GM18508 (cell line): ENCODE results near the gene LAX1.
"Not testable (repeated sequence)": the region's sequence is repeated elsewhere in the genome, so short reads cannot be mapped to it uniquely, and the experiment has no call there.

Source experiments
- ATAC-seq: cut with Tn5 transposase; IDR thresholded peaks from one replicate; pipeline ENCODE4 v1.9.1; 2021; ENCODE audit warnings: moderate number of reproducible peaks; ENCODE audit not compliant: insufficient read depth, unreplicated experiment

Gene LAX1

DNA sequence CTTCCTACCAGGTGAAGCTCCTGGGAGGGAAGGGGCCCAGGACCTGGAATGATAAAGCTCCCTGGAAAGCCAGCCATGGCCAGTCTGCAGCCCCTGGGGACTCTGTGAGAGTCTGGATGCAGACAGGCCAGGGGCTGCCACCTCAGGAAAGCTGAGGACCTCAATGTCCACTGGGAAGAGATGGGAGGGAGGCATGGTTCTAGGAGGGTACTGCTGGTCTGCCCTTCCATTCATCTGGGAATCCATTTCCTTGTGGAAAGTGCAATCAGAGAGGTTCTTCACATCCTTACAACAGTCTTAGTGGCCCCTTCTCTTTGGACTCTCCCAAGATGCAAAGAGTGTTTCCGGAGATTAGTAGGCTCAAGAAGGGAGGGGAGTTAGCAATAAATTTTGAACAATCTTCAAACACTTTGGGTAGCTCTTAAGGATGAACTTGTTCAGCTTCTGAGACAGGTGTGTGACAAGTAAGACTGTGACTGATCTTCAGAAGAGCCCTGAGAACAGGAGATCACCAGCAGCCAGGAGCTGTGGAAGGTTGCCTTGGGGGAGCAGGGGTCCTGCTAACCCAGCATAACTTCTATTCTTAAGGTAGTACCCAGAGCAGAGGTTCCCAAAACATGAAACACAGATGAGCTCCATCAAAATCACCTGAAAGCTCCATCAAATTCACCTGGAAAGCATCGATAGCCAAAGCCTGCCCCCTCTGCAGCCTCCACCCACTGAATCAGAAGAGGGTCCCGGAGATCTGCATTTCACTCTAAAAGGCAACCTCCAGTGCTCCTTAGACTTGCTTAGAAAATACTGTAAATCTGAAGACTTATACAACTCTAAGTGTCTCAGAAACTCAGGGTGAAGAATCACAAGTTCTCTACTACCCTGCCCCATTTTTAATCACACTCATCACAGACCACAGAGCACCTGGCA, 616 bp upstream of the LAX1 start:
- ATAC-seq = no peak

DNA sequence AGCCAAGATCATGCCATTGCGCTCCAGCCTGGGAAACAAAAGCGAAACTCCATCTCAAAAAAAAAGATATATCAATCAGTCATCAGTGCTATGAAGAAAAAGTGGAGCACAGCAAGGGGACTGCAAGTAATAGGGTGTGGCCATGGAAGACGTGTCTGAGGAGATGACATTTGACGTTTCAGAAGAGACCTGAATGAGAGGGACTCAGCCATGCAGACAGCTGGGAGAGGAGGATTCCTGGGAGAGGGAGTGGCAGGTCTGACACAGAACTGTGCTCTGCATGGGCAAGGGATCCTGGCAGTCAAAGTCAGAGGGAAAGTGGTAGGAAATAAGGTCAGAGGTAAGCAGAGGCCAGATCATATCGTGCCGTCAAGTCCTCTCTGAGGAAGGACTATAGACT, 3.3 kb downstream of the LAX1 start:
- ATAC-seq = no peak

DNA sequence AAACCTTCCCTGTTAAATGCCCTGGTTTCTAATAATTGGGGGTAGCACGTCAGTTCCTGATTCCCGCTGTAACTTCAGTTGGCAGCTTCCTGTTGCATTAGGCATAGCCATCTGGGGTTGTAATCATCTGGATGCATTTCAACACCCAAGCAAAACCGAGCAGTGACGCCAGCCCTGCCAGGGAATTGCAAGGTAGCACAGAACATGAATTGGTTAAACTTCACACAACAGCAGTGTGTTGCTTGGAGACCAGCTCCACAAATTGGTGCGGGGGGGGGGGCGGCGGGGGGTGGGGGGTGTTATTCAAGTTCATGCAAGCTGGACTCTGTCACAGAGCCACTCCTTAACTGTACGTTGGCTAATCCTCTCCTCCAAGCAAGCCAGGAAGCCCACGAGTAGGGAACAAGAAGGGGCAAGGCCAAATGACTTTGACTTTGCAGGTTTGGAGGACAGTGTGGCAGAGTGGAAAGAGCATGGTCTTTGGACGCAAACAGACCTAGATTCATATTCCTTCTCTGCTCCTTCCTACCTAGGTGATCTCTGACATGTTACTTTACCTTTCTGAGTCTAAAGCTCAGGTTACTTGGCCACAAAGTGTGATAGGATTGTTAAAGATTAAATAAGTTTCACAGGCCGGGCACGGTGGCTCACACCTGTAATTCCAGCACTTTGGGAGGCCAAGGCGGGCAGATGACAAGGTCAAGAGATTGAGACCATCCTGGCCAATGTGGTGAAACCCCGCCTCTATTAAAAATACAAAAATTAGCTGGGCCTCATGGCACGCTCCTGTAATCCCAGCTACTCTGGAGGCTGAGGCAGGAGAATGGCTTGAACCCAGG, 4.7 kb downstream of the LAX1 start:
- no peak for ATAC-seq

DNA sequence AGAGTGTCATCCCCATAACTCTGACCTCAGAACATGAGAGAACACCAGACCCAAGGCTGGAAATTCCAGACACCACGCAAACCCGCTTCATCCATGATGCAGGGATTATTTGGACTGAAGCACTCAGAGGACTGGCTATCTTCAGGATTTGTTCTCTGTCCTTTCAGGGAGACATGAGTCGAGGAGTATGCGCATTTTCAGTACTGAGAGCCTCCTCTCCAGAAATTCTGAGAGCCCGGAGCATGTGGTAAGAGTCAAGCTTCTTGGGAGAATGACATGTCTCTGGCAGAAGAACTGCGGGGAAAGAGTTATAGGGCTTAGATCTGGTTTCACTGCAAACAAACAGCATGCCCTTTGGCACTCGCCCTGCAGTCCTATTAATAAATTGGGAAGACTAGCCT, 6.9 kb downstream of the LAX1 start:
- ATAC-seq = no peak

DNA sequence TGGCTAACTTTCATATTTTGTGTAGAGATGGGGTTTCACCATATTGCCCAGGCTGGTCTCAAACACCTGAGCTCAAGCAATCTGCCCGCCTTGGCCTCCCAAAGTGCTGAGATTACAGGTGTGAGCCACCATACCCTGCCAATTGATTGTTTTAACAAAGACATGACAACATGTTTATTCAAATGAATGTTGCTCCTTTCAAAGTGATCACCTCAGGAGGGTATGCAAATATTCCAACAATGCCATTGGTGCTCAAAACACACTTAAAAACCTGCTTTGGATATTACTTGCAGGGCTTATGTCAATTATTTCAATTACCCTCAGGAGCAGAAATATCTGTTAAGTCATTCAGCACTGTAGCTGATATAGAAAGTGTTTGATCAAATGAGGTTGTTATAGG, 7.9 kb downstream of the LAX1 start:
- ATAC-seq = no peak

DNA sequence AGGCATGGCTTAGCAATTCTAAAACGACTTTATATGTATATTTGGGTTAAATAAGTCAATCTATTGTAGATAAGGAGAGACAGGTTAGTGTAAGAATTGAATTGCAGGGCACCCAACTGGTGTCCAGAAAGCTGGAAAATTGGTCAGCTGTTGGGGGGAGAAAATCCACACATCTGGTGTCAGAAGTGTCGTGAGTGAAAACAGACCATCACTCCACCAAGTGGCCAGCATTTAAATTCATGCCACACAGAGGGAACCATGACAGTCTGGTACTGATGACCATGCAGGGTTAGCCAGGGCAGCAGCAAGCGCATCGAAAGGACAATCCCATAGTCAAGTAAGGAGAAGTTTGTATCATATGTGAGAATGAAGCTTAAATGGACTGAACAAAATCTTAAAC, 11.7 kb downstream of the LAX1 start:
- ATAC-seq = no peak

DNA sequence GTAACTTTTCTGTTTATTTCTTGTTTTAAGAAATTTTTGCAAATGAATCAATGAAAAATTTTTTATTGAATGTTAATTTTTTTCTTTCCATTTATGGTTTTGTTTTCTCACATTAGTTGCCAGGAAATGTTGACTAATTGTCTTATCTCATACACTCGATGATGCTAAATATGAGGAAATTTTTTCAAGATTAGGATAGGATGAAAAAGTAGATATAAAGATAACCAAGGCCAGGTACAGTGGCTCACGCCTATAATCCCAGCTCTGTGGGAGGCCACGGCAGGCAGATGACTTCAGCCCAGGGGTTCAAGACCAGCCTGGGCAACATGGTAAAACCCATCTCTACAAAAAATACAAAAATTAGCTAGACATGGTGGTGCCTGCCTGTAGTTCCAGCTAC, 12.6 kb downstream of the LAX1 start:
- no peak for ATAC-seq

DNA sequence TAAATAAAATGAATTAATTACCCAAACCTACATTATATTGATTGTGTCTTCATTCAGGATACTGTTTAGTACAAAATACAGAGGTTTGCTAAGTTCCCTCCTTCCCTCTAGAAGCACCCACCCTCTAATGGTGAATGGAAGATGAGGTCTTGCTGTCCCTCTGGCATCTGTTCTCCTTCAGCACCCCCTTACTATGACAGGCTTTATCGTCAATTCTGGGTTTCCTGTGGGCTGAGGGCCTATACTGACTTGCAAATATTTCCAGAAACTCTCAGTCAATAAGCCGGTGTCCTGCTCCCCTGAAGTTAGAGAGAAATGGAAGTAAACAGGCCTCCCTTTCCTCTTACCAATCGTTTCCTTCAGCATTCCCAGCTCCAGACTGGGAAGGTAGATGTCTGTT, 13.2 kb downstream of the LAX1 start:
- ATAC-seq = no peak

DNA sequence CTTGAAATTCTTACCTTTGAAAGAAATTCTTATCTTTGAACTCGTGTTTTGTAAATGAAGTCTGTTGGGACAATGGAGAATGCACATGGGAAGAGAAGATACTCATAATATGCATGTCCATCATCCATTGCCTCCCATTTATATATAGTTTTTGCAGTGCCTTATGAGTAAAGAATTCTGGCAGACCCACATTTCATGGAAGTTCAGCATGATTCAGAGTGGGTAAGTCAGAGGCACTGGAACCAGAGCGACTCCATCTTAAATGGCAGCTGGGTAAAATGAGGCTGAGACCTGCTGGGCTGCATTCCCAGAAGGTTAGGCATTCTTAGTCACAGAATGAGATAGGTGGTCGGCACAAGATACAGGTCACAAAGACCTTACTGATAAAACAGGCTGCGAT, 13.8 kb downstream of the LAX1 start:
- ATAC-seq = no peak

DNA sequence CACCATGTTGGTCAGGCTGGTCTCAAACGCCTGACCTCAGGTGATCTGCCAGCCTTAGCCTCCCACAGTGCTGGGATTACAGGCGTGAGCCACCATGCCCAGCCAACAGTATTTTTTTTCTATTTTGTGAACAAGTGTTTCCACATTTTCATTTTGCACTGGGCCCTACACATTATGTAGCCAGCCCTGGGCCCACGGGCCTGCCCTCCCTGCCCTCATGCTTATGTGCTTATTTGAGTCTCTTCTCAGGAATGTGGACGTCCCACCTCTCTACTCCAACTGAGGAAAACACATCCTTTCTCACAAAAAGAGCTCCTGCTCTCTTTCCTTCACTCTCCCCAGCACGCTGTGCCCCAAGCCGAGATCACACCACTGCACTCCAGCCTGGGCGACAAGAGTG, 17.0 kb downstream of the LAX1 start:
- ATAC-seq = no peak

DNA sequence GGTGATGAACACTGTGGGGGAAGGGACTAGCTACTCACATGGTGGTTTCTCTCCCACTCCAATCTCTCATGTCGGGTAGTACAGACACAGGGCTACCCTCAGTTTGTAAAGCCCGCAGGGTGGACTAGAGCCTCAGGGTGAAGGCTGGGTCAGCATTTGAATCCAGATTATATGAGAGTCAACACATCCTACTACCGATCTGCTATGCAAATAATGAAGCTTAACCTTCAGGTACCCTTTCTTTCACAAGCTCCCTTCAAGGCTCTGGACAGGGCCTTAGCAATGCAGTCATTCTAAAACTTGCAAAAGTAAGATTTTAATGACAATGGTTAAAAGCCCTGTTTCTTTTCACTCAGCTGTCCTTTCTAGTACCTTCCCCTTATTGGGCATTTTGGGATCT, 25.0 kb downstream of the LAX1 start:
- ATAC-seq = no peak

DNA sequence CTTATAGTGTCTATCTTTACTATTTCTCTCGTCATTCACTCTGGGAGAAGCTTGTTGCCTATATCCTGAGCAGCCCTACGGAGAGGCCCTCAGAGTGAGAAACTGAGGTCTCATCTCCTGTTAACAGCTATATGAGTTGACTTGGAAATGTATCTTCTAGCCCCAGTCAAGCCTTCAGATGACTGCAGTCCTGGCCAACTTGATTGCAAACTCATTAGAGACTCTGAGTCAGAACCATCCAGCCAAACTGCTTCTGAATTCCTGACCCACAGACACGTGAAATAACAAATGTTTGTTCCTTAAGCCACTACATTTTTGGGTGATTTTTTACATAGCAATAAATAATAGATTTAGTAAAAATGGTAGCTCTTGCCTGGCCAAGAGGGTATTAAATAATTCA, 26.5 kb downstream of the LAX1 start:
- no peak for ATAC-seq

DNA sequence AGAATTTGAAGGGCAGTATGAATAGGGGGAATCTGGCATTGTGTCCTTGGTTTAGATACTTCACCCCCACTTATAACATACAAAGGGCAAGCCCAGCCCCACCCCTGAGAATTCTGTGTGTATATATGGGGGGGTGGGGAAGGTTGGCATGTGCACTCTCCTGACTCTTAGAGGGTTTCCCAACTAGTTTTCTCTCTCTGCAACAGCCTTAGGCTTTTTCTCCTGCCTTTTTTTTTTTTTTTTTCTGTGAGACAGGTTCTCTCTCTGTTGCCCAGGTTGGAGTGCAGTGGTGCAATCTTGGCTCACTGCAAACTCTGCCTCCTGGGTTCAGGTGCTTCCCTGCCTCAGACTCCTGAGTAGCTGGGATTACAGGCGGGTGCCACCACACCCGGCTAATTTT, 27.5 kb downstream of the LAX1 start:
- no peak for ATAC-seq

DNA sequence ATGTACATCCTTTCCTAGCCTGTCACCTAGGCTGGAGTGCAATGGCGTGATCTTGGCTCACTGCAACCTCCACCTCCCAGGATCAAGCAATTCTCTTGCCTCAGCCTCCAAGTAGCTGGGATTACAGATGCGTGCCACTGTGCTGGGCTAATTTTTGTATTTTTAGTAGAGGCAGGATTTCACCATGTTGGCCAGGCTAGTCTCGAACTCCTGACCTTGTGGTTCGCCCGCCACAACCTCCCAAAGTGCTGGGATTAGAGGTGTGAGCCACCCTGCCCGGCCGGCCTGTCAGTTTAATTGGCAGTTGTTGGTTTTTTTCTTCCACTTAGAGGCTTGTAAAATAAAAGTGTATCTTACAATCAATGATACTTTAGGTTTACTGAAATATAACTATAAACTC, 28.6 kb downstream of the LAX1 start:
- ATAC-seq = not testable (repeated sequence)

DNA sequence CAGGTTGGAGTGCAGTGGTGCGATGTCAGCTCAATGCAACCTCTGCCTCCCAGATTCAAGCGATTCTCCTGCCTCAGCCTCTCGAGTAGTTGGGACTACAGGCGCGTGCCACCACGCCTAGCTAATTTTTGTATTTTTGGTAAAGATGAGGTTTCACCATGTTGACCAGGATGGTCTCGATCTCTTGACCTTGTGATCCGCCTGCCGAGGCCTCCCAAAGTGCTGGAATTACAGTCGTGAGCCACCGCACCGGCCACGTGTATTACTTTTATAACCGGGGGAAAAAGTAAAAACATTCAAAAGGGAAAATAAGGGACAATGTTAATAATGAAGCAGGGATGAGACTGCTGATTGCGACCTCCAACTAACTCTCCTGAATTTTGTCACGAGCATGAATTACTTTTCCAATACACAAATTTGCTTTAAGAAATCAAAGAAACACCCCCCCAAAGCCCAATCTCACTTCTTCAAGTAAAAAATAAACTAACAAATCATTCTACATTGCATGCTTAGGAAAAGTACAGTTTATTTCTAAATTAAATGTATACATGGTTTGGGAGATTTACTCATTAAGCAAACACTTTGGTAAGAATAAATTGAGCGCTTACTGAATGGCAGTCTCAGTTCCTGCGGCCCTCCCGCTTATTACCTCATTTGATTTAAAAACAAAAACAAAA, 29.9 kb downstream of the LAX1 start:
- no peak for ATAC-seq

DNA sequence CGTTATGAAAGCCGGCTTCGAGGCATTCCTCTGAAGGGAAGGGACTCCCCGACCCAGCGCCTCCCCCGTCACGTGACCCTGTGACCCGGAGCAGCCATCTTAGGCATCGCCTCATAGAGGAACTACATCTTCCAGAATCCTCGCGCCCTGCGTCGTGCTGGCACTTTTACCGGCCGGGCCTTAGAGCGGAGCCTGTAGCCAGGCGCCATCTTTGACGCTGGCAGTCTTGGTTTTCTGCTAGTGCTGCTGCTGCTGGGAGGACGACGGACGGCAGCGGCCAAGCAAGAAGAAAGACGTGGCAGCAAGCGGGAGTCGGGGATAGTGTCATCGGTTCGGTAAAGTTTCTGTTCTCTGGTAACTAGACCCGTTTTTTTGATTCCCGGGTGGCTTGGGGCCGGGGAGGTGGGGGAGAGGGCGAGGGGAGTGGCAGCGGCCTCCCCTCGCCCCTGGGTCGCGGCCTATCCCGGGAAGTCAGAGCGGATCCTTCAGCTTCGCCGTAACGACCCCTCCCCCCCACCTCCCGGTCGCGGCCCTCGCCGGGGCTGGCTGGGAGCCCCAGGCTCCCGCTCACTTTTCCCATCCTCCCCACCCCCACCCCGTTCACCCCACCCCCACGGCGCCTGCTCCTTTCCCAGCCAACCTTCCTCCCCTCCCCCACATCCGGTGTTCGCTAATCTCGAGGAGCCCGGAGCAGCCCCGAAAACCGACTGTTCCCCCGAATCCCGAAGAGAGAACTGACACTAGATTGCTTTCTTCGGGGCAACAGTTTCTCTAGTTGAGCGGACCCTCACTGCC, 30.7 kb downstream of the LAX1 start, which contains the start of the genes ZBED6 and ZC3H11A:
ZBED6 (plus strand) TSS at position 183 of the 795 bp plus-strand sequence. CDS start 1,900 bp downstream, outside the sequence.
ZC3H11A (plus strand) TSS at position 183 of the 795 bp plus-strand sequence. CDS start 21,448 bp downstream, outside the sequence.
- ATAC-seq = peak; percentile 78

DNA sequence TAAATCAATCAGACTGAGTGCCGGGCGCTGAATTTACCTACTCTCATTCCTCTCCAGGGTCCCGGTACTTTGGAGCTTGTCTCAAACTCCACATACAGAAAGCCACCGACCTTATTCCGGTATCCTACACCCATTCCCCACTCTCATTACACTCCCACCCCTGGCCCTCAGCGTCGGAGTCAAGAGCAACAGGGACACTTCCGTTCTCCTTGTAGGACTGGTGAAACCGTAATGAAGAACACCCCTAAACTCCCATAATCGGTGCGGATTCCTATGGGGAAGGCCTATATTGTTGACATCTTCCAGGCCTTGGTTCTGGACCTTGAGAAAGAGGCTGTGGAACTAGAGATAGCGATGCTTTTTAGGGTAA, 31.2 kb downstream of the LAX1 start:
- ATAC-seq = no peak

DNA sequence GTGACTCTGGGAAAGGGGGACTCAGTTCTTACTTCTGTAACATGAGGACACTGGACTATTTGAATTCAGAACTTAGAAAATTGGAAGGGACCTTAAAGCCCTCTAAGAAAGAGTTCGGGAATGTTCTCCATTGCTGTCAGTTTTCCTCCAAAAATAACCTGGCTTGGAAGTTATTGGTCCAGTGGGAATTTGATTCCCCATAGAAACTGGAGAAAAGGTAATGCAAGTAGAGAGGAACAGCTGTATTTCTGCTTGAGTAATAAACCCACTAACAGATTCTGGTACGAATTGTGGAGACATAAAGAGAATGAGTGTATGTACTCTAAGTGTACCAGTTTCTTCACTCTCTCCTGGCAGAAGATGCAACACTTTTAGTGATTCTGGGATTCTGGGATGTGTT, 32.2 kb downstream of the LAX1 start:
- no peak for ATAC-seq

DNA sequence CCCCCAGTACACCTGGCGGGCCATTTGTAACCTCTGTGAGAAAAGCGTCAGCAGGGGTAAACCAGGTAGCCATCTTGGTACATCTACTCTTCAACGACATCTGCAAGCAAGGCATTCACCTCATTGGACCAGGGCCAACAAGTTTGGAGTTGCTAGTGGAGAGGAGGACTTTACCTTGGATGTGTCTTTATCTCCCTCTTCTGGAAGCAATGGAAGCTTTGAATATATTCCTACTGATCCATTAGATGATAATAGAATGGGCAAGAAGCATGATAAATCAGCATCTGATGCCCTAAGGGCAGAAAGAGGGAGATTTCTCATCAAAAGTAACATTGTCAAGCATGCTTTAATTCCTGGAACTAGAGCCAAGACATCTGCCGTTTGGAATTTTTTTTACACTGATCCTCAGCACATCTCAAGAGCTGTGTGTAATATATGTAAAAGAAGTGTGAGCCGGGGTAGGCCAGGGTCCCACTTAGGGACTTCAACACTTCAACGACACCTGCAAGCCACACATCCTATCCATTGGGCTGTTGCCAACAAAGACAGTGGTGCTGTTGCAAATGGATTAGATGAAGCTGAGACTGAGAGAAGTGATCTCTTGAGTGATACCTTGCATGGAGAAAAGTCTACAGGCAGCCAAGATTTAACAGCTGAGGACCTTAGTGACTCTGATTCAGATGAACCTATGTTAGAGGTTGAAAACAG, 33.1 kb downstream of the LAX1 start:
- ATAC-seq = no peak
